H7 (cell line): ENCODE results near the gene NR3C1. TPM values are rescaled to one million over a fixed set of nuclear protein-coding genes. Genes with fewer than 3 reads are reported as not detected.
"Not testable (repeated sequence)": the region's sequence is repeated elsewhere in the genome, so short reads cannot be mapped to it uniquely, and the experiment has no call there.

ENCODE experiments used
- DNase-seq: peaks from one replicate; pipeline ENCODE4 v3.0.0; 2012
- H3K27me3 ChIP-seq: 2 replicates; pipeline ENCODE4 v1.6.0; 2011; ENCODE audit warnings: mild to moderate bottlenecking, low read length; ENCODE audit not compliant: control insufficient read depth, insufficient read depth
- H3K36me3 ChIP-seq: replicated peaks from 2 replicates; pipeline ENCODE4 v1.5.1; 2011; ENCODE audit warnings: low read length; ENCODE audit not compliant: control insufficient read depth, insufficient read depth
- H3K4me3 ChIP-seq: 2 replicates; pipeline ENCODE4 v1.5.1; 2011; ENCODE audit warnings: low read depth, mild to moderate bottlenecking, control low read depth, low read length, moderate library complexity; ENCODE audit not compliant: insufficient read depth
- total RNA-seq: library from RNA; depleted of rRNA; stranded (reverse); fragments of >200 nt; shearing (Covaris generic); gene quantifications from 2 replicates; pipeline ENCODE4 v1.2.3, GENCODE V29; 2014

The NR3C1 gene
- total RNA-seq, 1 experiment from 2014 or later, result 21.1 TPM

- H3K4me3 ChIP-seq, result no peak overlapping the region
- no peak for DNase-seq
- no peaks in the 10 kb centered on the region for H3K27me3 ChIP-seq
- H3K36me3 ChIP-seq, result no peaks in the 10 kb centered on the region
These were observed 53.1 kb downstream of the NR3C1 start for GRCh38 chr5:143350341-143350740.

- no peaks in the 10 kb centered on the region for H3K36me3 ChIP-seq
- no peak for DNase-seq
- H3K4me3 ChIP-seq, result no peak overlapping the region
- H3K27me3 ChIP-seq, result no peaks in the 10 kb centered on the region
These were observed 54.3 kb downstream of the NR3C1 start for GRCh38 chr5:143349177-143349576.

- Histone ChIP-seq H3K27me3 (no peaks in the 10 kb centered on the region), H3K4me3 (no peak overlapping the region), H3K36me3 (no peaks in the 10 kb centered on the region)
- DNase-seq, result no peak
These were observed 55.7 kb downstream of the NR3C1 start for GRCh38 chr5:143347698-143348344.

- no peak for DNase-seq
- Histone ChIP-seq H3K27me3 (no peaks in the 10 kb centered on the region), H3K36me3 (no peaks in the 10 kb centered on the region), H3K4me3 (no peak overlapping the region)
These were observed 56.4 kb downstream of the NR3C1 start for GRCh38 chr5:143347046-143347445.

- no peak for DNase-seq
These were observed 57.6 kb downstream of the NR3C1 start for GRCh38 chr5:143345671-143346440.

GRCh38 chr5:143343042-143343441 lies 60.4 kb downstream of the NR3C1 start:
- Histone ChIP-seq H3K36me3 (no peaks in the 10 kb centered on the region), H3K27me3 (no peaks in the 10 kb centered on the region), H3K4me3 (no peak overlapping the region)
- peak; percentile 3 for DNase-seq

More at GRCh38 chr5:143345671-143346440, 57.6 kb downstream of the NR3C1 start:
- H3K36me3 ChIP-seq, result no peaks in the 10 kb centered on the region
- H3K4me3 ChIP-seq, result no peak overlapping the region
- no peaks in the 10 kb centered on the region for H3K27me3 ChIP-seq

GRCh38 chr5:143342607-143343006 lies 60.9 kb downstream of the NR3C1 start:
- no peaks in the 10 kb centered on the region for H3K36me3 ChIP-seq
- no peak for DNase-seq
- no peaks in the 10 kb centered on the region for H3K27me3 ChIP-seq
- H3K4me3 ChIP-seq, result no peak overlapping the region

- Histone ChIP-seq H3K36me3 (no peaks in the 10 kb centered on the region), H3K4me3 (no peak overlapping the region), H3K27me3 (no peaks in the 10 kb centered on the region)
- DNase-seq, result no peak
These were observed 61.5 kb downstream of the NR3C1 start for GRCh38 chr5:143341807-143342570.

- Histone ChIP-seq H3K36me3 (no peaks in the 10 kb centered on the region), H3K27me3 (no peaks in the 10 kb centered on the region), H3K4me3 (no peak overlapping the region)
- DNase-seq, result no peak
These were observed 62.4 kb downstream of the NR3C1 start for GRCh38 chr5:143340891-143341685.

GRCh38 chr5:143338658-143339366 lies 64.7 kb downstream of the NR3C1 start:
- Histone ChIP-seq H3K4me3 (no peak overlapping the region), H3K27me3 (no peaks in the 10 kb centered on the region), H3K36me3 (no peaks in the 10 kb centered on the region)
- no peak for DNase-seq

GRCh38 chr5:143337946-143338345 lies 65.5 kb downstream of the NR3C1 start:
- no peaks in the 10 kb centered on the region for H3K36me3 ChIP-seq
- DNase-seq, result no peak
- H3K27me3 ChIP-seq, result no peaks in the 10 kb centered on the region

GRCh38 chr5:143336485-143336884 lies 67.0 kb downstream of the NR3C1 start:
- DNase-seq, result no peak
- Histone ChIP-seq H3K36me3 (no peaks in the 10 kb centered on the region), H3K27me3 (no peaks in the 10 kb centered on the region), H3K4me3 (no peak overlapping the region)

More at GRCh38 chr5:143337946-143338345, 65.5 kb downstream of the NR3C1 start:
- no peak overlapping the region for H3K4me3 ChIP-seq

GRCh38 chr5:143334903-143335302 lies 68.6 kb downstream of the NR3C1 start:
- Histone ChIP-seq H3K36me3 (no peaks in the 10 kb centered on the region), H3K4me3 (no peak overlapping the region), H3K27me3 (no peaks in the 10 kb centered on the region)
- no peak for DNase-seq

GRCh38 chr5:143334380-143334779 lies 69.1 kb downstream of the NR3C1 start:
- H3K36me3 ChIP-seq, DNase-seq, H3K27me3 ChIP-seq, H3K4me3 ChIP-seq: not testable (repeated sequence)
